ENCODE results near the gene HOXB1. TPM values are rescaled to one million over a fixed set of nuclear protein-coding genes. Genes with fewer than 3 reads are reported as not detected.

The HOXB1 gene
- not detected for polyA plus RNA-seq (ENCODE audit: insufficient read length in 10 of 10)
- long read RNA-seq, donor 1: 0 reads
- long read RNA-seq, donor 2: 0 reads
- long read RNA-seq, donor 3: 0 reads
- long read RNA-seq, donor 4: 0 reads
- long read RNA-seq, donor 5: 0 reads
- long read RNA-seq, donor 6: 0 reads
- long read RNA-seq, donor 7: 0 reads
- long read RNA-seq, donor 8: 0 reads
- long read RNA-seq, donor 9: 0 reads

DNA sequence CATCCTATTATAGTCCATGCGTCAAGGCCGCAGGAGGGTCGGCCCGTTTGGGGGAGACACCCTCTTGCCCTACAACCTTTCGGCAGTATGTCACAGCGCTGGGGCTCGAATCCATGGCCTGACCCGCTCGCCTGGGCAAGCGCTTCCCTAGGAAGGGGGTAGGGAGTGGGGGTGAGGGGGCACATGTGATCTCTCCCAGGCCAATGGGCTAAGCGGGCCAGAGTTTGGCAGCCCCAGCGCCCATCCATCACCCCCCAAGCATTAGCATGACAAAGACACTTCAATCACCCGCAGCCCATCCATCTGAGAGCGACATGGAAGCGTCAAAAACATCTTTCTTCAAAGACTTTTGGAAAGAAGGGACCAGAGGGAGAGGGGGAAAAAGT lies at the start of gene HOXB1:
TSS of gene HOXB1 (minus strand) at position 125 of the 386 bp plus-strand sequence. CDS start at position 18, 107 bp downstream.
- no peak for DNase-seq

DNA sequence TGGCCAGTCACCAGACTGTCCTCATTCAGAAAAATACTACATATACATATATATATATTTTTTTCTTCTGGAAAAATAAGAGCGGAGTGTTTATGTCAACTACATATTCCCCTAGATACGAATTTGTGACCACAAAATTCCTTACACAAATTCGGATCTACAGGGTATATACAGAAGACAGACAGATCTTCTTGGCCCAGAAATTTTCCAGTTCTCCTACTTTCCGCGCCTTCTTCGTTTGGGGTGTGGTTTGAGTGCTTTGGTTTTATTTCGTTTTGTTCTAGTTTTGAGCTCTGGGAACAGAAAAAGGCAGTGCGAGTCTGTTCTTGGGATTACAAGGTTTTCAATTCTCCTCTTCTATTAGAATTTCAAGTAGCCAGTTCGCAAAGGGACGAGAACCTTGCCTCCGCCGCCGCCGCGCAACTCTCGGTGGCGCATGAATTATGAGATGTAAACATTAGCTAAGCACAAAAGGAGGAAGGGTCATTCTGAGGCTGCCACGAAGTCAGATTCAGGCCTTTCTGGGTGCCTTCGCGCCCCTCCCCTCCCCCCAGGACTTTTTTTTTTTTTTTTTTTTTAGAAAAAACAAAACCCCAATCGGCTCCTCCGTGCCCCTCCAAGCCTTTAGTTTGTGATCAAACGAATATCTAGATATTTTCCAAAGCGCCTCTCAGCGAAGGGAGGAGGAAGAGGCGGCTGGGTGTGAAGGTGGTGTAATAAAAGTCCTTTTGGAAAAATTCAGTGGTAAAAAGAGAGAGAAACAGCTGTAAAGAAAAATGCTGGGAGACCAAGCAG lies 49.1 kb upstream of the HOXB1 start:
- DNase-seq: peak in 1 of 3 donors; percentile 74

DNA sequence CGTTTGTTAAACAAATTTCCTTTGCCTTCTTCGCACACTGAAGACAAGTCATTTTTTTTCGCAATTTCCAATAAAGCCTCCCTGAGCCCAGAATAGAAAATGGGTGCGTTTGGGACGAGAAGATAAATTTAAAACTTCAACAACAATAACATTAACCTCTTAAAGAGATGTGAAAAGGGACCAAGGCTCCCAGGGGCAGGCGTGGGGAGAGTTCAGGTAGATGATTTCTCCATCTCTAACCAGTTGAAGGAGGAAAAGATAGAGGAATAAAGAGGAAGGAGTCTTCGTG lies 48.6 kb upstream of the HOXB1 start:
- DNase-seq: peak in 1 of 3 donors; percentile 68

DNA sequence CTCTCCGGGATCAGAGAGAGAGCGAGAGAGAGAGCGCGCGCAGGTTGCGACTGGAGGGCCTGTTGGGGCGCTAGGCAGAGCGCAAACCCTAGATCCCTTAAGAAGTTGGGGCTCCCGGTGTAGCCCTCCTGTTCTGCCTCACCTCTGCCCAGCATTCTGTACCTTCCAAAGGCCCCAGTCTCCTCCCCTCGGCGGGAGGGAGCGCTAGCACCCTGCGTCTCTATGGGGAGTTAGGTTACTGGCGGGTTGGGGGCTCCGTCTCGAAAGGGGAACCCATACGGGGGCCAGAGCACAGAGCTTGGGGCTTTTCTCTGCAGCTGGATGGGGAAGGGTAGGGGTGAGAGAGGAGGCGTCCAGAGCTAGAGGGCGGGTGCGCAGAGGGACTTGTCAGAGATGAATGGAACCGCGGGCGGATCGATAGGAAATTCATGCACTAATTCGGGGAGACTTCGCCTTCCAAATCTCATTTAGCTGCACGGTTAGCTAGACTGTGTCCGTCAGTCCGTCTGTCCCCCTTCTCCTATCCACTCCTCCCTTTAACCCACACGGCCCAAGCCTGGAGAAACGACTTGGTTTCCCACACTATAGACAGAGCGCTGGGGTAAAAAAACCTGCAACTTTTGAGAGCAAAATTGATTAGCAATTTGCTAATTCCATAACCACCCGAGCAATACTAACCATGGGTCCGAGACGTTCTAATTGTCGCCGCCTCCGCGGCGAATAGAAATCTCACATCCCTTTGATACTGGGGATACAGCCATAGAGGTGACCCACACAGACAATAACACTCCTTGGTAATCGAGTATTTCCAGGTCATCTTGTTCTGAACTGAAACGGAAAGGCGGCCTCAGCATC lies 48.0 kb upstream of the HOXB1 start:
- DNase-seq: no peak

DNA sequence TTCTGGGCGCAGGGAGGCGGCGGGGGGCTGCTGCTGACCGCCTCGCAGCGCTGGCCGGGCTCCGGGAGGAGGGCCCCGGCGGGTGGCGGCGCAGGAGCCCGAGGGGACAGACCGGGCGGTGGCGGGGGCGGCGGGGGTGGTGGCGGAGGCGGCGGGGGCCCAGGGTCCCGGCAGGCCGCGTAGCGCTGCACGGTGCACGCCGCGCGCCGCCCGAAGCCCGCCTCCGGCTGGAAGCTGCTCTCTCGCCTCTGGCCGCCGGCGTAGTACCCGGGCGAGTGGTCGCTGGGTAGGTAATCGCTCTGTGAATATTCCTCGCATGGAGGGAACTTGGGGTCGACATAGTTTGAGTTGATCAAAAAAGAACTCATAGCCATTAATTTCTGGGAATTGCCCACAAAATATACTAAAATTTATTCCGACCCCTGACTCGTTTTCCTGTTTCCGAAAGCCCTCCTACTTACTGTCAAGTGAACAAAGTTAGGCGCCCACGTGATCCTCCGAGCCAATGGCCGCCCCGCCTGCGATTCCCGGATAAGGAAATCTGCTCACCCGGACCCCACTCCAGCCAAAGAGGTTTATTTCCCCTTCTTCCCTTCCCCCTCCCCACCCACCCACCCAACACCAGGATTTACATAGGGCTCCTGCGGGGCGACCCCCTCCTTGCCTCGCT lies 47.3 kb upstream of the HOXB1 start, which contains the start of gene HOXB4:
TSS of gene HOXB4 (minus strand) at position 405 of the 670 bp plus-strand sequence. CDS start at position 374, 31 bp downstream.
- DNase-seq: peak; percentile 80 to 89 (median 83)

DNA sequence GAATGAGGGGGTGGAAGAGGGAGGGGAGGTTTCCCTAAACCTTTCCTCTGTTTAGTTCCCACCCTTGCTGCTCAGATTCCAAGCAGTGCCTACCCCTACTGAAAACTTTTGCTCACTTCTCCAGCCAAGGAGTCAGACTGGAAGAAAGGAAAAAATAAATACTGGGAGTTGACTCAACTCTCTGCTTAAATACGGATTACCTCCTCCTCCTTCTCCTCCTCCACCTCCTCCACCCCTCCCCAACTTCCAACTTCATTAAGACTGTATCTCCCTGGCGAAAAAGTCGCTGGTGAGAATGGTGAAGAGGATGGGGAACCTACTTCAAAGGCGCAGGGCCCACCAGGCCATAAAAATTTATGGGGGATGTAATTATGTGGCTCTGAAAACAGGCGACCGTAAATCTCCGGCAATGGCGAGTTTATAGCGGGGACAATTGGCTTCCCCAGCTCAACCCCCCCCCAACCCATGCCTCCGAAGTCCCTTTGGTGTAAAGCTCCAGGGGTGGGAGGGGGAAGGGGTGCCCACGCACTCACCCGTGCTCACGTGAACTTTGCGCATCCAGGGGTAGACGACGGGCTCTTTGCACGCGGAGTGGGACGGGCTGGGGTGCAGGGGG lies 46.6 kb upstream of the HOXB1 start:
- DNase-seq: no peak

DNA sequence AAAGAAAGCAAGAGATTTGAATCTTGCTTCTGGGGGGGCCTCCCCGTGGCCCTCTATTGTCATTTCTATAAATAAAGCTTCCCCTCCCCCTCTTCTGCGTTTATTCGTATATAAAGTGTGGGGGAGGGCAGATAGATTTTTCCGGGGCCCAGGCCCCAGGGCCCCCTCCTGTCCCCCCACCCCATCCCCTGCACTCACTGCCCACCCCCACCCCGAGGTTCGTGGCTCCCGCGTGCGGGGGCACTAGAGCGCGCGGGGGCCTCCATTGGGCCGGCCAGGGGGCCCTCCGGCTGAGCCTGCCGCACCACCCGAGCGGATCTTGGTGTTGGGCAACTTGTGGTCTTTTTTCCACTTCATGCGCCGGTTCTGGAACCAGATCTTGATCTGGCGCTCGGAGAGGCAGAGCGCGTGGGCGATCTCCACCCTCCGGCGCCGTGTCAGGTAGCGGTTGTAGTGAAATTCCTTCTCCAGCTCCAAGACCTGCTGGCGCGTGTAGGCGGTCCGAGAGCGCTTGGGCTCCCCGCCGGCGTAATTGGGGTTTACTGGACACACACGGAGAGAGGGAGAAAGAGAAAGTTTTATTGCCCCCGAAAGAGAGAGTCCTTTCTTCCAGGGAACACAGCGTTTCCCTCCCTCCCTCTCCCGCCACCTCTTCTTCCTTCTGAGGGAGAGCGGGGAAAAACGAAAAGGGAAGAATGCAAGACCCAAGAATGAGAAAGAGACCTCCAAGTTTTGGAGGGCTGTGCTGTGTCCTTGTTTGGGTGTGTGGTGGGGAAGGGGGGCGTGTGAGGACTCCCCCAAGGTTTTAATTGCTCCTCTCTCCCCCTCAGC lies 45.9 kb upstream of the HOXB1 start:
- peak in 1 of 3 donors; percentile 69 for DNase-seq

DNA sequence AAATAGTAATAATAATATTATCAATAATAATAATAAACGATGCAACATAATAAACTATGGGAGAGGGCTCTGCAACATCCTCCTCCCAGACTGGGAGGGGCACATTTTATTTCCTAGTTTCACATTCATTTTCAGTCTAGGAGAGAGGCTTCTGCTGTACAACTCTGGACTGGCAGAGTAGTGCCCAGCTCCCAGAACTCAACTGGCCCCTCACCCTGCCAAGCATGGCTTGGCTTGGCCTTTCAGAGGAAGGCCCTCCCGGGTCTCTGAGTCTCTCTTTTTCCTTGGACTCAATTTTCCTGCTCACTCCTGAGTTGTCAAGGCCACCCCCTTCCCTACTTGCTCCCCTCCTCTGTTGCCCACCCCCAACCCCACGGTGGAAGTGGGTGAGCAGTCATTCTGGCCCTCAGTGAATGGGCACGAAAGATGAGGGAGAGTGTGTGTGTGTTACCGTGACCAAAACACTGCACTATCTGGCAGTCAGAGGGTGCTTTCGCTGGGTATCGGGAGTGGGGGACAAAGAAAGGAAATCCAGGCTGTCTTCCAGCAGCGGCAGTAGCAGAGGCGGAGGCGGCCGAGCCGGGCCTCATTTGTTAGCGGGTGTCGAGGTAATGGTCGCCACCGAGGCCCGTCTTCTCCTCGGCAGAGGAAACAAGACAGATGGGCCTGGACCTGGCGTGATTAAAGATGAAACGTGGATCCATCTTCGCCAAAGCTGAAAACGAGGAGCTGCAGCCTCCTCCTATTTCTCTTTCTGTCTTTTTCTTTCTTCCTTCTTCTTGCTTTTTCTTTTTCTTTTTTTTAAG lies 45.1 kb upstream of the HOXB1 start:
- DNase-seq: no peak

DNA sequence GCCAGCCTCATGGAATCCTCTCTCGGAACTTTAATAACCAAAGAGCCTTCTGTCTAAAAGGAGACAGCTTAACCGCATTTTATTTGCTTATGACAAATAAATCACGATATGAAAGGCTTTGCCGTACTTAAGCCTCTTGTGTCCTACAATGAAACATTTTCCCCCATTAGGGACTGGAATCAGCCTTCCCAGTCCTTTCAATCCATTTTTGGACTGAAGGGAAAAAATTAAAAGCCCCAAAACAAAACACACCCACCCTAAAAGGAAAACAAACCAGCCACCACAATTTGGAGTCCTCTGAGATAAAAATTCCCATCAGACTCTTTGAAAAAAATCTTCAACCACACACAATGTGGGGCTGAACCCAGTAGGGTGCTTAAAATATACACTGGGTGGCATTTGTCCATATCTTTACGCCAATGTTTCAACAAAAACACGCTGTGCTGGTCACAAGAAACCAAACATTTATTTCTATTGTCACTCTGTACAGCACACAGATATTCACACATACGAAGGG lies 44.3 kb upstream of the HOXB1 start:
- peak in 1 of 3 donors; percentile 71 for DNase-seq

DNA sequence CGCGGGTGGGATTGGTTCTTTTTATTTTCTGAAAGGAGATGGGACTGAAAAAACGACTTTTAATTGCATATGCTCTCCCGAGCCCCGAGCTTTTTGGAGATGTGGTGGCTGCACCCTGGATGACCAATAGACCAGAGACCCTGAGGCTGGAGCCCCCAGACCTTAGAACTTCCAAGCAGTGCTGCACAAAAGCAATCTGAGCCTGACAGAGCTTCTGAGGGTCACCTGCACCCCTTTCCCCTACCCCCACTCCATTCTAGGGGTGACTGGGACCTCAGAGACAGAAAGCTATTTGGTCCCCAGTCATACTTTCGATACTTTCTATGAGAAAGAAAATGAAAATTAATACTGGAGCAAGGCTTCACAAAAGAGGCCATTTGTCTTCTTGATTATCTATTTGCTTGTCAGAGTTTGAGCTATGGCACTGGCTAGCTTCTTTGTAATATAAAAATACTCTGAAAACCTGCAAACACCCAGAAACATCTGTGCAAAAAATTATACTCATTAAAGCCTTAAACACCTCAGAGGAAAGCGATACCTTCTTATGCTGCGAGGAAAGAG lies 43.8 kb upstream of the HOXB1 start:
- DNase-seq: no peak

DNA sequence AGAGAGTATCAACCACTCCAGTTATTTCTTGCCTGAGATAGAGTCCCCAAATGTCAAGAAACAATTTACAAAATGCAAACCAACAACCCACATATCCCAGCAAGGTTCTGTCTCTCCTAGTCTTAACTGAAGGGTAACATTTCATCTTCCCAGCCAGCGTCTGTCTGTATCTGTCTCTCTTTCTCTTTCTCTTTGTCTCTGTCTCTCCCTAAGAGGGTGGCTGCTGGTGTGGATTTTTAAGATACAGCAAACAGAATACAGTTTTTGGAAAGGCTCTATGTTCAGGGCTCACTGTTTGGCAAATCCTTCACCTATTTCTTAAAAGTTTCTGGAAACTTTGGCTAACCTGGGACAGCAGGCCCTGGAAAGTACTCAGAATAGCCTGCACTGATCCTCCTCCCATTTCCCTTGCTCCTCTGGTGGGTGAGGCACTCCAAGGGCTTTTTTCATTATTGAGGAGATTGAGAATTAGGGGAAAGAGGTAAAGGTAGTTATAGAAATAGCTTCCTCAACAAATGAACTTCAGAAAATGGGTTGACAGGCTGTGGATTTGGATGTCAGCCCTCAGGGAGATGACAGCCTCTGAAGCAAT lies 41.1 kb upstream of the HOXB1 start:
- DNase-seq: no peak

DNA sequence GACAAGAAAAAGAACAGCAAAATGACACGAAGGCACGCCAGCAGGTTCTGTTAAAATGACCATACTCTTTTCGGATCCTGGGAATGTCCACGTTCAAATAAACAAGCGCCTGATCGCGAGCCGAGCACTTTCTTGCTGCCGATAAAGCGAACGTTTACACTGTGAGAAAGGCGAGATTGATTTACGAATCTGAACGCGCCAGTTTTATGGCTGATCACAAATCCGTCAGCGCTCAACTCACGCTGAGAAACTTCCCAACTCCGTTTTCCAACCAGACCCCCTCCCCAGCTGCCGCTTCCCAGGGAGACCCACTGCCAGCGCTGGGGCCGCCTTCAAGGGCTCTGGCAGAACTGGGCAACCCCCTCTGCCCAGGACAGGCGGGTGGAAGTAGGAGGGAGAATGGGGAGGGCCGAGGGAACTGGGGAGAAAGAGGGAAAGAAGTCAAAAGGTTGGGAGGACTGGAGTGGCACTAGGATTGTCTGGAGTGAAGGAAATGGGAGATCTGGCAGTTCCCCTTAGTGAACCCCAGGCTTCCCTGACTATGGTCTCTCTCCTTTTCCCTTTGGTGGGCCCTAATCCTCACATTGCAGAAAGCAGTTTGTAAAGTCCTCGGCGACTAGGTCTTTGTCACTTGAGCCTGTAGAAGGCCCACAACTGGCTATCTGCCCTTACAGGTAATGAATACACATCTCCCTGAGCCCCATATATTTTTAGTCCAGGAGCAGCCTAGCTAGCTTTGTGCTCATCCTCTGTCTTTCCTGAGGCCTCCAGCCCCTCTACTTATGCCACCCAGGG lies 40.4 kb upstream of the HOXB1 start:
- no peak for DNase-seq

DNA sequence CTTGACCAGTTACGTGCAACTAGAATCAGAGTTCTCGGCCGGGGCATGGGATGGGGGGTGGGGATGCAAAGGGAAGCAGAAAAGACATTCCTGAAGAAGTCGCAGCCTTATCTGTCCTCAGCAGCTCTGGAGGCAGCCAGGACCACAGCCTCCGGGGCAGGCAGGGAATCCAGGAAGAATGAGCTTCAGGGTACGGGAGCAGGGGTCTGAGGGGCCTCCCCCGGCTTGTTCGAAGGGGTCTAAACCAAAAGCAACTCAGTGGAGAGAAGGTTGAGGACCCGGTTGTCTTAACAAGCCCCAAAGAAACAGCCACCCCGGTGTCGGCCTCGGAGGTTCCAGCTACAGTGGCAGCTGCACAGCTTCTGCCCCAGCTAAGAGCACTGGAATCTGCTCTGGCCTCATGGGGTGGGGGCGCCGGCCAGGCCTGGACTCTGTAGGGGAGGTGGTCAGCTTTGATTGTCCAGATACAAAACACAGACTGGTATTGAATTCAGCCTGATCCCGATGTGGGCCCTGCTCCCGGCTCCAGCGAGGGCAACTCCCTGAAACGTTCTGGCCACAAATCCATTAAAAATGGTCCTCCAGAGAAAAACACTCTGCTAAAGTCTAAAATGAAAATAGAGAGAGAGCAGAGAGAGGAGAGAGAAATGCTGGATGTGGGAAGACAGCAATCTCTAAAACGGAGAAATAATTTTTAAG lies 39.7 kb upstream of the HOXB1 start:
- DNase-seq: no peak

DNA sequence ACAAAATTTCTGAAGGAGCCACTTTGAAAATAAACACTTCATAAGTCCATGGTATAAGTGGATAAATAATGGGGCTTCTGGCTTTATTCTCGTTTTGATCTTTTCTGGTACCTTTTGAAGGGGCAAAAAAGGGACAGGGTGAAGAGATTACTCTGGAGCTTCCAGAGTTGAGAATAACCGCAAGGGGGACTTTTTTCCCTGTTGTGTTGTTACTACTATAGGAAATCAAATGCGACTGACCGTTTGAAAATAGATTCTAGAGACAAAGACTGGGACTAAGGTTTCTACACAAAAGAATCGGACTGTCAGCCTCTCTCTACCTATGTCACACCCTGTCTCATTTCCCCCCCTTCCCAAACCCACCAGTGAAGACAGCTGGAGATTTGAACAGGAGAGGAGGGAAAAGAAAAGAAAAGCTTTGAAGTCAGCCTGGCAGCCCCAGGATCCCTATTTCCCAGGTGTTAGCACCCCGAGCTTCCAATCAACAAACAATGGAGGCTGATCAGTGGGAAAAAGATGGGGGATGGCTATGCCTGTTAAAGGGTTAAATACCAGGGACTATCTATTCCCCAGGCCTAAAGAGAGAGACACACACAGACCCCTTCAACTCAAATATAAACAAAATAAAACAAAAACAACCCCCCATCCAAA lies 39.0 kb upstream of the HOXB1 start:
- DNase-seq: no peak

DNA sequence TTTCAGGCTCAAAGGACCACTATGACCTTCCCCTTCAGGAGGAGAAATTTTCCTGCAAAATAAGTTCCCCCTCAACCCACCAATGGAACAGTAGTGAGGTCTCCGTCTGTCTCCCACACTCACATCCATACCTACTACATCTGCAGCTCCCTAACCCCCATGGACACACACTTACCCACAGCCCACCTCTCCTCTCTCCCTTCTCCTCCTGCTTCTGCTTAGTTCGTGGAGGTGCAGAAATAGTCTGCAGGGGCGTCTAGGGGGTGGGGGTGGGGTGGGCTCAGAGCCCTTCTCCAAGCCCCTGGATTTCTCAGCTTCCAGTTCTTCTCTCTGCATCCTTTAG lies 38.4 kb upstream of the HOXB1 start:
- no peak for DNase-seq

DNA sequence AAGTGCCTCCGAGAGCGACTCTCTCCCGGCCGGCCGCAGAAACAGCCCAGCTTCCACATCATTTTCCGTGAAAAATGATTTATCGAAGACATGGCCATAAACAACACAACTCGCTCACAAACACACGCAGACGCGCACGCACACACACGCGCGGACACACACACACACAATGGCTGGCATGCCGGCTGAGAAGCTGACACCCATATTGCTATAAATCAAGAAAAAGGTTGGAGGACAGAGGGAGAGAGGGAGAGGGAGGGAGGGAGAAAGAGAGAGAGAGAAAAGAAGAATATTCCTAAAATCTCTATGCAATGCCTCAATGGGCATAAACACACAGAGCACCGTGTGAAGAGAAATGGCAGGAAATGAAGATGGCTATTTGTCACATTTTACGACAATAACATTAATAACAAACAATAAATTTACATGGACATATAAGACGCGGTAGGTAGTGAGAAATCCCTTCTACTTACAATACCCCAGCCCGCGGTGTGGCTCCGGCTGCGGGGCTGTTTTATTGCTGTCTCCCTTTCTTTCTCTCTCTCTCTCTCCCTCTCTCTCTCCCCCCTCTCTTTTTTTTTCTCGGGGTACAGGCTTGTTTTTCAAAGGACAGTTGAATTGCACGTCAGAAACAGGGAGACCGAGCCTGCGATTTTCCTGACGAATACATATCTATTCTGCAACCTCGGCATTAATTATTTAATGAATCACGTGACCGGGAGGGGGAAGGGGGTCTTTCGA lies 37.9 kb upstream of the HOXB1 start:
- peak in 1 of 3 donors; percentile 51 for DNase-seq

Data from muscle of back (tissue), 13 donors.